ENCODE measurements around the gene HBZ.
"Not testable (repeated sequence)": the region's sequence is repeated elsewhere in the genome, so short reads cannot be mapped to it uniquely, and the experiment has no call there.

The HBZ gene

GRCh38 chr16:138049-138417, 14.4 kb upstream of the HBZ start:
- DNase-seq (ENCODE audit: low spot score), result peak; percentile 14

- DNase-seq (ENCODE audit: low spot score), result no peak
Measured at GRCh38 chr16:140175-140857, 12.1 kb upstream of the HBZ start.

- no peak for DNase-seq (ENCODE audit: low spot score)
Measured at GRCh38 chr16:142405-142967, 10.0 kb upstream of the HBZ start.

GRCh38 chr16:143047-143446, 9.4 kb upstream of the HBZ start:
- DNase-seq (ENCODE audit: low spot score), result no peak

GRCh38 chr16:143456-143855, 9.0 kb upstream of the HBZ start:
- no peak for DNase-seq (ENCODE audit: low spot score)

GRCh38 chr16:144797-145252, 7.6 kb upstream of the HBZ start:
- DNase-seq (ENCODE audit: low spot score), result no peak

- DNase-seq (ENCODE audit: low spot score), result no peak
Measured at GRCh38 chr16:146646-147045, 5.8 kb upstream of the HBZ start.

- DNase-seq (ENCODE audit: low spot score), result no peak
Measured at GRCh38 chr16:149024-149660, 3.3 kb upstream of the HBZ start.

- not testable (repeated sequence) for DNase-seq (ENCODE audit: low spot score)
Measured at GRCh38 chr16:153129-153521, 681 bp downstream of the HBZ start.

- not testable (repeated sequence) for DNase-seq (ENCODE audit: low spot score)
Measured at GRCh38 chr16:153550-154216, 1.2 kb downstream of the HBZ start.

- DNase-seq (ENCODE audit: low spot score), result no peak
Measured at GRCh38 chr16:154217-155030, 2.0 kb downstream of the HBZ start.

GRCh38 chr16:155031-155398, 2.6 kb downstream of the HBZ start:
- DNase-seq (ENCODE audit: low spot score), result no peak

- DNase-seq (ENCODE audit: low spot score), result no peak
Measured at GRCh38 chr16:159136-159849, 6.8 kb downstream of the HBZ start.

GRCh38 chr16:160242-160641, 7.8 kb downstream of the HBZ start:
- not testable (repeated sequence) for DNase-seq (ENCODE audit: low spot score)

- DNase-seq (ENCODE audit: low spot score), result no peak
Measured at GRCh38 chr16:160691-161190, 8.3 kb downstream of the HBZ start.

GRCh38 chr16:162271-162991, 10.0 kb downstream of the HBZ start:
- no peak for DNase-seq (ENCODE audit: low spot score)

- not testable (repeated sequence) for DNase-seq (ENCODE audit: low spot score)
Measured at GRCh38 chr16:163139-163538, 10.7 kb downstream of the HBZ start.

GRCh38 chr16:163696-164095, 11.3 kb downstream of the HBZ start:
- DNase-seq (ENCODE audit: low spot score), result not testable (repeated sequence)

GRCh38 chr16:164134-164823, 11.8 kb downstream of the HBZ start:
- not testable (repeated sequence) for DNase-seq (ENCODE audit: low spot score)

Data from activated CD4-positive, alpha-beta T cell treated with anti-CD3 and anti-CD28 coated beads, Interleukin-2, Interleukin-4, amounts not matched to agents 100 ng/mL and 50 ng/mL, durations not matched to agents 16 hours and 8 hours (primary cell).